A549 (cell line): ENCODE measurements around the gene PARD3B. TPM values are rescaled to one million over a fixed set of nuclear protein-coding genes. Genes with fewer than 3 reads are reported as not detected.

Experiments used
- ATAC-seq, 2 experiments: fragments of 200-7000 bp in 1 of 2; fragments of >200 bp in 1 of 2; cut with Nextera tagmentation in 1 of 2; cut with Tn5 transposase in 1 of 2; 3 replicates each; pipeline versions ENCODE4 v1.8.0 to v1.9.1; 2018 to 2020; ENCODE audit warnings: mild to moderate bottlenecking in 1 of 2, moderate library complexity in 1 of 2
- CTCF ChIA-PET: fragments of 300-600 bp; sonication (Branson Sonifier 250); formaldehyde crosslinking; extraction: SDS; loops from one replicate; lab custom pipeline; 2021; ENCODE audit warnings: antibody characterized with exemption, inconsistent platforms; lab: Yijun Ruan, JAX
- POLR2A ChIA-PET: fragments of 350-600 bp; formaldehyde crosslinking; extraction: SDS; loops from one replicate; lab custom pipeline; 2021; ENCODE audit warnings: antibody characterized with exemption, inconsistent platforms; lab: Yijun Ruan, JAX
- DNase-seq, 2 experiments: peaks; one replicate each; pipeline versions ENCODE4 v3.0.0 to v3.0.0-alpha.2; 2011 to 2016; ENCODE audit warnings: low read depth in 1 of 2, low spot score in 1 of 2
- FAIRE-seq: peaks from 2 replicates; lab custom pipeline; 2011; peaks lifted over from hg19 to GRCh38; lab: Jason Lieb, UNC
- H3K27ac ChIP-seq, 2 experiments: fragments of >200 bp; sonication (Bioruptor Twin); formaldehyde crosslinking; 3 replicates each; pipeline ENCODE4 v1.5.1; 2016 to 2017
- H3K4me1 ChIP-seq: fragments of >200 bp; sonication (Bioruptor Twin); formaldehyde crosslinking; 3 replicates; pipeline ENCODE4 v1.6.1; 2016
- H3K4me2 ChIP-seq: fragments of >200 bp; sonication (Bioruptor Twin); formaldehyde crosslinking; 3 replicates; pipeline ENCODE4 v1.6.1; 2016
- H3K4me3 ChIP-seq: fragments of >200 bp; sonication (Bioruptor Twin); formaldehyde crosslinking; 3 replicates; pipeline ENCODE4 v1.5.1; 2016
- H3K9me3 ChIP-seq: fragments of >200 bp; sonication (Bioruptor Twin); formaldehyde crosslinking; 3 replicates; pipeline ENCODE4 v1.6.1; 2016
- BCL3 ChIP-seq: fragments of >200 bp; sonication (Bioruptor Twin); formaldehyde crosslinking; IDR thresholded peaks from 3 replicates; pipeline ENCODE4 v1.6.1; 2016
- BHLHE40 ChIP-seq: IDR thresholded peaks from 2 replicates; pipeline ENCODE4 v1.6.1; 2012; ENCODE audit warnings: low read depth, low read length, inconsistent platforms
- CBX2 ChIP-seq: fragments of 200-600 bp; sonication (generic); IDR thresholded peaks from 2 replicates; pipeline ENCODE4 v1.6.1; 2016; ENCODE audit warnings: low read depth, mild to moderate bottlenecking, borderline replicate concordance
- CHD4 ChIP-seq: fragments of 200-600 bp; sonication (generic); IDR thresholded peaks from 2 replicates; pipeline ENCODE4 v1.6.1; 2016; ENCODE audit warnings: antibody characterized with exemption, mild to moderate bottlenecking, borderline replicate concordance
- CTCF ChIP-seq: fragments of >200 bp; sonication (Bioruptor Twin); formaldehyde crosslinking; IDR thresholded peaks from 3 replicates; pipeline ENCODE4 v1.5.1; 2016
- E2F6 ChIP-seq: IDR thresholded peaks from 2 replicates; pipeline ENCODE4 v1.6.1; 2012; ENCODE audit warnings: low read depth, borderline replicate concordance
- ELK1 ChIP-seq: fragments of 150-350 bp; IDR thresholded peaks from 2 replicates; pipeline ENCODE4 v1.6.1; 2014; ENCODE audit warnings: low read depth, mild to moderate bottlenecking, low read length
- FOSB ChIP-seq: fragments of 250-450 bp; sonication (Bioruptor Pico); IDR thresholded peaks from 2 replicates; pipeline ENCODE4 v1.5.0; 2020; ENCODE audit warnings: mild to moderate bottlenecking, moderate library complexity
- FOSL2 ChIP-seq, 2 experiments: fragments of 450-650 bp in 1 of 2; fragments of >200 bp in 1 of 2; sonication (Bioruptor Twin) in 1 of 2; formaldehyde crosslinking; IDR thresholded peaks; 2 replicates each; pipeline versions ENCODE4 v1.5.0 to v1.6.1; 2016 to 2020; ENCODE audit warnings: mild to moderate bottlenecking in 1 of 2, moderate library complexity in 1 of 2
- FOXS1 ChIP-seq: fragments of 250-450 bp; sonication (Bioruptor Pico); IDR thresholded peaks from 2 replicates; pipeline ENCODE4 v1.5.0; 2020; ENCODE audit warnings: mild to moderate bottlenecking, moderate library complexity
- HOXA7 ChIP-seq: fragments of 250-450 bp; sonication (Bioruptor Pico); IDR thresholded peaks from 2 replicates; pipeline ENCODE4 v1.5.0; 2020; ENCODE audit warnings: mild to moderate bottlenecking, moderate library complexity
- HOXB13 ChIP-seq: fragments of 250-450 bp; sonication (Bioruptor Pico); IDR thresholded peaks from 2 replicates; pipeline ENCODE4 v1.5.0; 2020; ENCODE audit warnings: low read depth, mild to moderate bottlenecking, moderate library complexity
- MYC ChIP-seq: IDR thresholded peaks from 2 replicates; pipeline ENCODE4 v1.6.1; 2012; ENCODE audit warnings: mild to moderate bottlenecking, inconsistent platforms, low read length, improper control_type of control experiment, borderline replicate concordance
- RARB ChIP-seq: fragments of 250-450 bp; sonication (Bioruptor Pico); IDR thresholded peaks from 2 replicates; pipeline ENCODE4 v1.8.0; 2021; ENCODE audit warnings: mild to moderate bottlenecking, moderate library complexity
- SREBF2 ChIP-seq: fragments of 450-650 bp; IDR thresholded peaks from 2 replicates; pipeline ENCODE4 v1.6.1; 2014; ENCODE audit warnings: mild to moderate bottlenecking, moderate library complexity
- USF2 ChIP-seq: fragments of 450-650 bp; IDR thresholded peaks from 2 replicates; pipeline ENCODE4 v1.6.1; 2014; ENCODE audit warnings: antibody characterized with exemption
- ZSCAN20 ChIP-seq: fragments of 250-450 bp; sonication (Bioruptor Pico); IDR thresholded peaks from 2 replicates; pipeline ENCODE4 v1.8.0; 2022; ENCODE audit warnings: mild to moderate bottlenecking, moderate library complexity
- WGBS: methylation state at CpG from one replicate; pipeline ENCODE4 v1.1.6; 2017; ENCODE audit errors: missing lambda C conversion rate; 5-methylcytosine and 5-hydroxymethylcytosine counted together
- polyA plus RNA-seq, 4 experiments: library from polyadenylated mRNA; depleted of rRNA in 3 of 4; stranded (reverse); fragments of >200 nt; fragmentation: RNase III in 1 of 4; extraction: RNeasy Plus Mini Kit Qiagen cat#74134 plus additional on column Dnase treatment in 1 of 4; gene quantifications; 2 replicates in 3 of 4; 3 replicates in 1 of 4; pipeline ENCODE4 v1.2.3, GENCODE V29; 2011 to 2017

PARD3B gene
- polyA plus RNA-seq, 2 of the 4 experiments (the other 2 are of a cell fraction): 1.2 to 2.4 TPM

- ChIA-PET CTCF (no interaction called here), POLR2A (no interaction called here)
- Histone ChIP-seq H3K4me1 (no peaks in the 10 kb centered on the region), H3K4me2 (no peak overlapping the region), H3K27ac (no peak overlapping the region), H3K4me3 (no peak overlapping the region), H3K9me3 (no peaks in the 10 kb centered on the region)
- FAIRE-seq (no peak), ATAC-seq (no peak), DNase-seq (no peak)
- 35% methylated on average over 6 of the region's 6 CpGs for WGBS
- no peak for TF ChIP-seq FOSL2 (IDR thresholded peaks at IDR 0.05)
- TF ChIP-seq FOSL2 (CRISPR knock-in tag; IDR thresholded peaks at IDR 0.05): no peak
- no peak for TF ChIP-seq FOXS1 (CRISPR knock-in tag)
- TF ChIP-seq SREBF2: no peak
- TF ChIP-seq MYC: no peak
- no peak for TF ChIP-seq USF2
- no peak for TF ChIP-seq ZSCAN20 (CRISPR knock-in tag)
- no peak for TF ChIP-seq BHLHE40
- TF ChIP-seq BCL3: no peak
- no peak for TF ChIP-seq CBX2
- no peak for TF ChIP-seq CHD4
- TF ChIP-seq FOSB: no peak
- TF ChIP-seq CTCF: no peak
- TF ChIP-seq E2F6: no peak
- no peak for TF ChIP-seq ELK1
- no peak for TF ChIP-seq RARB (CRISPR knock-in tag)
These were observed 929.6 kb downstream of the PARD3B start for GRCh38 chr2:205474741-205475415.

GRCh38 chr2:205475416-205475768 is 930.1 kb downstream of the PARD3B start:
- H3K4me1 ChIP-seq: no peaks in the 10 kb centered on the region
- FAIRE-seq (no peak), ATAC-seq (no peak)
- POLR2A ChIA-PET: interaction anchor here (0.5 kb wide), 1 partner anchor 37 kb away, joined by 3 read pairs; no protein-coding TSS in a partner anchor
- TF ChIP-seq ZSCAN20 (CRISPR knock-in tag) (no peak), HOXA7 (CRISPR knock-in tag) (no peak), HOXB13 (CRISPR knock-in tag) (no peak), FOSL2 (IDR thresholded peaks at IDR 0.05) (no peak), FOSL2 (CRISPR knock-in tag; IDR thresholded peaks at IDR 0.05) (no peak)
- TF ChIP-seq, all 56 proteins: peak for 0
- Histone ChIP-seq H3K4me3 (no peak overlapping the region), H3K9me3 (no peaks in the 10 kb centered on the region), H3K4me2 (no peak overlapping the region), H3K27ac (no peak overlapping the region)
- no peak for DNase-seq
- 43% methylated on average over 3 of the region's 3 CpGs for WGBS
- CTCF ChIA-PET: no interaction called here
